Nephron (organoid): Measurements from ENCODE around the gene SUV39H1.
A peak's percentile ranks its signal among the peaks of the same experiment; 100 is the strongest.

ENCODE experiments used
- H3K27ac Mint-ChIP-seq, 3 experiments: 2 replicates each; pipeline ENCODE4 v1.8.0; 2020; ENCODE audit warnings: mixed read lengths in 3 of 3, mild to moderate bottlenecking in 2 of 3, moderate library complexity in 1 of 3
- H3K27me3 Mint-ChIP-seq: 2 replicates; pipeline ENCODE4 v1.8.0; 2021; ENCODE audit warnings: low read depth, mild to moderate bottlenecking, moderate library complexity, mixed read lengths
- H3K36me3 Mint-ChIP-seq: 2 replicates; pipeline ENCODE4 v1.8.0; 2020; ENCODE audit warnings: low read depth, mixed read lengths
- H3K4me1 Mint-ChIP-seq: 2 replicates; pipeline ENCODE4 v1.8.0; 2020; ENCODE audit warnings: mixed read lengths
- H3K4me3 Mint-ChIP-seq, 3 experiments: 2 replicates each; pipeline ENCODE4 v1.8.0; 2020; ENCODE audit warnings: mild to moderate bottlenecking in 3 of 3, mixed read lengths in 3 of 3, moderate library complexity in 2 of 3
- H3K9me3 Mint-ChIP-seq: 2 replicates; pipeline ENCODE4 v1.8.0; 2020; ENCODE audit warnings: mixed read lengths
- CTCF ChIP-seq, 3 experiments: fragments of 200-600 bp; sonication (generic); IDR thresholded peaks; one replicate each; pipeline ENCODE4 v1.5.0; 2021; ENCODE audit warnings: antibody characterized with exemption in 3 of 3; ENCODE audit not compliant: unreplicated experiment in 3 of 3

Gene SUV39H1

GRCh38 chrX:48695534-48695896, 1.0 kb upstream of the SUV39H1 start:
- Mint-ChIP-seq H3K9me3 (peaks cover 16% of the 10 kb centered on the region), H3K27me3 (no peaks in the 10 kb centered on the region), H3K36me3 (peaks cover 7% of the 10 kb centered on the region), H3K4me3 (peak overlapping the region; percentile 86 to 93 (median 91)), H3K4me1 (peaks cover 9% of the 10 kb centered on the region), H3K27ac (peak overlapping the region; percentile 62 to 83 (median 77))
- TF ChIP-seq CTCF (IDR thresholded peaks at IDR 0.05; ENCODE audit: unreplicated experiment in 3 of 3), result no peak

- Mint-ChIP-seq H3K4me3 (peak overlapping the region; percentile 86 to 93 (median 91)), H3K4me1 (peaks cover 9% of the 10 kb centered on the region), H3K27ac (peak overlapping the region; percentile 62 to 83 (median 77)), H3K27me3 (no peaks in the 10 kb centered on the region), H3K36me3 (peaks cover 11% of the 10 kb centered on the region), H3K9me3 (peaks cover 16% of the 10 kb centered on the region)
- no peak for TF ChIP-seq CTCF (IDR thresholded peaks at IDR 0.05; ENCODE audit: unreplicated experiment in 3 of 3)
Observed at GRCh38 chrX:48695925-48696300, 621 bp upstream of the SUV39H1 start.

- Mint-ChIP-seq H3K4me1 (peaks cover 9% of the 10 kb centered on the region), H3K4me3 (peak overlapping the region; percentile 84 to 93 (median 86)), H3K36me3 (peaks cover 11% of the 10 kb centered on the region), H3K27ac (peak overlapping the region; percentile 62 to 83 (median 77)), H3K9me3 (peaks cover 11% of the 10 kb centered on the region), H3K27me3 (no peaks in the 10 kb centered on the region)
- TF ChIP-seq CTCF (IDR thresholded peaks at IDR 0.05; ENCODE audit: unreplicated experiment in 3 of 3), result no peak
Observed at GRCh38 chrX:48696909-48697727, 584 bp downstream of the SUV39H1 start.

GRCh38 chrX:48698306-48698705, 1.8 kb downstream of the SUV39H1 start:
- Mint-ChIP-seq H3K9me3 (peaks cover 11% of the 10 kb centered on the region), H3K27ac (no peak overlapping the region), H3K36me3 (peaks cover 15% of the 10 kb centered on the region), H3K4me3 (peak overlapping the region; percentile 77 to 93 (median 84)), H3K27me3 (no peaks in the 10 kb centered on the region), H3K4me1 (peaks cover 9% of the 10 kb centered on the region)
- TF ChIP-seq CTCF (IDR thresholded peaks at IDR 0.05; ENCODE audit: unreplicated experiment in 3 of 3), result no peak

- no peak for TF ChIP-seq CTCF (IDR thresholded peaks at IDR 0.05; ENCODE audit: unreplicated experiment in 3 of 3)
- no peak overlapping the region for H3K27ac Mint-ChIP-seq
- H3K9me3 Mint-ChIP-seq, result peaks cover 11% of the 10 kb centered on the region
Observed at GRCh38 chrX:48700246-48700645, 3.7 kb downstream of the SUV39H1 start.

More at GRCh38 chrX:48700246-48700645, 3.7 kb downstream of the SUV39H1 start:
- no peak overlapping the region for H3K4me3 Mint-ChIP-seq
- peaks cover 9% of the 10 kb centered on the region for H3K4me1 Mint-ChIP-seq
- peaks cover 19% of the 10 kb centered on the region for H3K36me3 Mint-ChIP-seq
- H3K27me3 Mint-ChIP-seq, result no peaks in the 10 kb centered on the region
